HCT116 (cell line): Measurements from ENCODE around the gene MYADM. TPM values are rescaled to one million over a fixed set of nuclear protein-coding genes. Genes with fewer than 3 reads are reported as not detected.

Source experiments
- ATAC-seq: fragments of 200-7000 bp; cut with Tn5 transposase; 2 replicates; pipeline ENCODE4 v1.9.1; 2020; ENCODE audit warnings: mild to moderate bottlenecking, moderate library complexity
- BruUV-seq: library from RNA; stranded (reverse); fragments of 400-500 nt; replicated peaks from 2 replicates; lab custom pipeline; 2021; lab: Mats Ljungman, UMichigan
- CTCF ChIA-PET: fragments of 300-600 bp; sonication (Branson Sonifier 250); formaldehyde crosslinking; loops from one replicate; lab custom pipeline; 2021; ENCODE audit warnings: antibody characterized with exemption; lab: Charles Lee
- POLR2A ChIA-PET: fragments of 300-600, 350-600 bp; sonication (Branson Sonifier 250); formaldehyde crosslinking; loops from one replicate; lab custom pipeline; 2021; ENCODE audit warnings: antibody characterized with exemption; lab: Charles Lee
- RAD21 ChIA-PET, 2 experiments: fragments of 300-600 bp; sonication (Branson Sonifier 250); formaldehyde crosslinking; loops; one replicate each; lab custom pipeline; 2023; ENCODE audit warnings: low total read pairs in 2 of 2; ENCODE audit not compliant: uncharacterized antibody in 2 of 2, unreplicated experiment in 2 of 2, low non-redundant PET in 1 of 2; lab: Charles Lee
- DNase-seq: peaks from one replicate; pipeline ENCODE4 v3.0.0-alpha.2; 2010; ENCODE audit warnings: low read depth, low spot score
- H2AFZ ChIP-seq: fragments of 200-600 bp; shearing (Covaris generic), sonication (generic); 2 replicates; pipeline ENCODE4 v1.6.1; 2017; ENCODE audit warnings: low read depth, mixed run types, mixed read lengths, antibody characterized with exemption, low read length; ENCODE audit not compliant: poor library complexity, severe bottlenecking
- H3K27ac ChIP-seq: 2 replicates; pipeline ENCODE4 v1.5.1; 2012; ENCODE audit warnings: low read depth, low read length
- H3K27me3 ChIP-seq: fragments of 200-600 bp; sonication (generic); 2 replicates; pipeline ENCODE4 v1.6.1; 2016; ENCODE audit warnings: mixed run types, low read length, mixed read lengths; ENCODE audit not compliant: insufficient read depth
- H3K36me3 ChIP-seq, 2 experiments: fragments of 200-500 bp in 1 of 2; fragments of 200-600 bp in 1 of 2; sonication (Bioruptor generic) in 1 of 2; sonication (generic) in 1 of 2; 2 replicates each; pipeline versions ENCODE4 v1.5.1 to v1.6.1; 2014 to 2016; ENCODE audit warnings: low read length in 2 of 2, inconsistent platforms in 1 of 2, mixed read lengths in 1 of 2, mixed run types in 1 of 2; ENCODE audit not compliant: insufficient read depth in 2 of 2, control insufficient read depth in 1 of 2
- H3K4me1 ChIP-seq, 2 experiments: fragments of 200-600 bp in 1 of 2; sonication (generic) in 1 of 2; 2 replicates each; pipeline versions ENCODE4 v1.5.1 to v1.6.1; 2012 to 2017; ENCODE audit warnings: low read length in 2 of 2, inconsistent platforms in 1 of 2, mild to moderate bottlenecking in 1 of 2, mixed read lengths in 1 of 2, mixed run types in 1 of 2, moderate library complexity in 1 of 2; ENCODE audit not compliant: insufficient read depth in 2 of 2, control insufficient read depth in 1 of 2
- H3K4me2 ChIP-seq: fragments of 200-600 bp; sonication (generic); 2 replicates; pipeline ENCODE4 v1.6.1; 2017; ENCODE audit warnings: mixed run types, low read length, mixed read lengths
- H3K4me3 ChIP-seq, 2 experiments: fragments of 200-600 bp in 1 of 2; sonication (generic) in 1 of 2; replicated peaks in 1 of 2; 2 replicates each; pipeline ENCODE4 v1.5.1; 2011 to 2016; ENCODE audit warnings: low read length in 2 of 2, control low read depth in 1 of 2, low read depth in 1 of 2, mild to moderate bottlenecking in 1 of 2, mixed read lengths in 1 of 2, mixed run types in 1 of 2
- H3K79me2 ChIP-seq: fragments of 200-600 bp; sonication (generic); 2 replicates; pipeline ENCODE4 v1.6.1; 2017; ENCODE audit warnings: mild to moderate bottlenecking, mixed run types, low read length, moderate library complexity, mixed read lengths; ENCODE audit not compliant: insufficient read depth
- H3K9ac ChIP-seq: fragments of 200-600 bp; sonication (generic); 2 replicates; pipeline ENCODE4 v1.6.1; 2016; ENCODE audit warnings: low read length, mixed read lengths
- H3K9me2 ChIP-seq: fragments of 200-600 bp; sonication (generic), shearing (Covaris generic); 2 replicates; pipeline ENCODE4 v1.6.1; 2017; ENCODE audit warnings: mixed run types, mild to moderate bottlenecking, moderate library complexity; ENCODE audit not compliant: insufficient read depth
- H3K9me3 ChIP-seq, 2 experiments: fragments of 200-500 bp in 1 of 2; fragments of 200-600 bp in 1 of 2; sonication (Bioruptor generic) in 1 of 2; sonication (generic) in 1 of 2; 2 replicates each; pipeline ENCODE4 v1.6.1; 2014 to 2017; ENCODE audit warnings: low read length in 2 of 2, mixed read lengths in 2 of 2, inconsistent platforms in 1 of 2, low read depth in 1 of 2, mild to moderate bottlenecking in 1 of 2, mixed run types in 1 of 2, moderate library complexity in 1 of 2; ENCODE audit not compliant: control insufficient read depth in 1 of 2, insufficient read depth in 1 of 2
- H4K20me1 ChIP-seq: fragments of 200-600 bp; sonication (generic), shearing (Covaris generic); 2 replicates; pipeline ENCODE4 v1.6.1; 2017; ENCODE audit warnings: mixed run types, mild to moderate bottlenecking, moderate library complexity; ENCODE audit not compliant: insufficient read depth
- CBX3 ChIP-seq: IDR thresholded peaks from 2 replicates; pipeline ENCODE4 v1.6.1; 2012; ENCODE audit warnings: low read depth
- EGR1 ChIP-seq: IDR thresholded peaks from 2 replicates; pipeline ENCODE4 v1.6.1; 2012; ENCODE audit warnings: low read depth
- ELF1 ChIP-seq: IDR thresholded peaks from 2 replicates; pipeline ENCODE4 v1.6.1; 2012; ENCODE audit warnings: low read depth, borderline replicate concordance
- EZH2phosphoT487 ChIP-seq: fragments of 200-600 bp; IDR thresholded peaks from 2 replicates; pipeline ENCODE4 v1.6.1; 2018; ENCODE audit warnings: antibody characterized with exemption, borderline replicate concordance
- JUND ChIP-seq: IDR thresholded peaks from 2 replicates; pipeline ENCODE4 v1.6.1; 2012
- POLR2AphosphoS5 ChIP-seq: IDR thresholded peaks from 2 replicates; pipeline ENCODE4 v1.6.1; 2011; ENCODE audit warnings: mild to moderate bottlenecking, low read depth, low read length, moderate library complexity
- RAD21 ChIP-seq: IDR thresholded peaks from 2 replicates; pipeline ENCODE4 v1.6.1; 2012; ENCODE audit warnings: low read depth, mild to moderate bottlenecking
- SIN3A ChIP-seq: IDR thresholded peaks from 2 replicates; pipeline ENCODE4 v1.6.1; 2012; ENCODE audit warnings: low read depth
- TCF7L2 ChIP-seq: IDR thresholded peaks from 2 replicates; pipeline ENCODE4 v1.7.0; 2011; ENCODE audit warnings: borderline replicate concordance, inconsistent platforms; ENCODE audit not compliant: insufficient read depth, insufficient read length; ENCODE audit errors: extremely low read depth
- ZNF274 ChIP-seq: fragments of 200-500 bp; sonication (Bioruptor generic); IDR thresholded peaks from 2 replicates; pipeline ENCODE4 v1.6.1; 2014; ENCODE audit warnings: mild to moderate bottlenecking, low read depth, low read length, inconsistent platforms
- intact Hi-C: fragments of 100-400 bp; cut with micrococcal nuclease; formaldehyde crosslinking; loops from 2 replicates; pipeline ENCODE4 v1.10.0; 2022
- total RNA-seq: library from RNA; stranded (reverse); gene quantifications from one replicate; pipeline ENCODE4 v1.2.1, GENCODE V29; 2021; ENCODE audit not compliant: unreplicated experiment
- TF ChIP-seq, protein P1 (sequence below), 3 experiments: fragments of 200-600 bp in 1 of 3; sonication (generic) in 1 of 3; IDR thresholded peaks in 2 of 3; conservative IDR thresholded peaks in 1 of 3; 2 replicates each; pipeline ENCODE4 v1.5.1; 2012 to 2017; ENCODE audit warnings: low read depth in 2 of 3, low read length in 2 of 3, antibody characterized with exemption in 1 of 3, borderline replicate concordance in 1 of 3, control low read depth in 1 of 3, mild to moderate bottlenecking in 1 of 3, mixed read lengths in 1 of 3, mixed run types in 1 of 3, moderate library complexity in 1 of 3; ENCODE audit not compliant: insufficient read depth in 1 of 3
- TF ChIP-seq, protein P2 (sequence below): IDR thresholded peaks from 2 replicates; pipeline ENCODE4 v1.6.1; 2012

Gene MYADM
- total RNA-seq, 1 experiment from 2014 or later = 79.6 TPM

DNA sequence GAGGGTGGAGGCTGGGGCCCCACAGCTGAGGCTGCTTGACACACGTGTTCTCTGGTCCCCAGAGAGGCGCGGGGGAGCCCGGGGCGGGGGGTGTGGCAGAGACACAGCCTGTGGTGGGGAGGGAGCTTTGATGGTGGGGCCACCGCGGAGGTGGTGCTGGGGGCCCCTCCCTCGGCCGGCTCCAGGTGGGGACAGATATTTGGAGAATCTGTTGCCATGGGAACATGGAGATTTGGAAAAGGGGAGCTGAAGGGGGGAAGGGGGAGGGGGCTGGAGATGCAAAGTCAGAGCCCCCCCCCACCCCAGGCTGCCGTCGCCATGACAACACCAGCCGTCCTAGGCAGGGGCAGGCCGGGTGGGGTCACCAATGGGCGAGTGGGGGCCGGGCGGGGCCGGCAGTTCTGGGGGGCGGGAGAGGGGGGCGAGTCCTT is 15.6 kb downstream of the MYADM start:
- Histone ChIP-seq H3K9me2 (no peaks in the 10 kb centered on the region), H3K4me2 (peak overlapping the region; percentile 89; the same call in 1 of the 2 replicates), H3K27me3 (no peaks in the 10 kb centered on the region), H3K4me1 (peaks cover 21 to 37% of the 10 kb centered on the region in 2 experiments), H4K20me1 (no peaks in the 10 kb centered on the region), H2AFZ (no peak overlapping the region), H3K9ac (no peak overlapping the region), H3K36me3 (no peaks in the 10 kb centered on the region), H3K27ac (no peak overlapping the region), H3K9me3 (no peaks in the 10 kb centered on the region), H3K79me2 (no peaks in the 10 kb centered on the region), H3K4me3 (no peak overlapping the region)
- TF ChIP-seq RAD21 = no peak
- ChIA-PET RAD21 (interaction anchor here in 1 of 2 experiments (0.6 kb wide), 1 partner anchor 32 kb away, joined by 5 read pairs; no protein-coding TSS in a partner anchor), POLR2A (interaction anchor here (0.9 to 2.8 kb wide), 3 partner anchors 15 to 97 kb away, joined by 3 to 11 read pairs (median 6); partner anchors contain the start of gene MYADM), CTCF (no interaction called here)
- intact Hi-C loops = no loop called here
- DNase-seq = no peak
- no TSS peak for BruUV-seq
- no peak for ATAC-seq

DNA sequence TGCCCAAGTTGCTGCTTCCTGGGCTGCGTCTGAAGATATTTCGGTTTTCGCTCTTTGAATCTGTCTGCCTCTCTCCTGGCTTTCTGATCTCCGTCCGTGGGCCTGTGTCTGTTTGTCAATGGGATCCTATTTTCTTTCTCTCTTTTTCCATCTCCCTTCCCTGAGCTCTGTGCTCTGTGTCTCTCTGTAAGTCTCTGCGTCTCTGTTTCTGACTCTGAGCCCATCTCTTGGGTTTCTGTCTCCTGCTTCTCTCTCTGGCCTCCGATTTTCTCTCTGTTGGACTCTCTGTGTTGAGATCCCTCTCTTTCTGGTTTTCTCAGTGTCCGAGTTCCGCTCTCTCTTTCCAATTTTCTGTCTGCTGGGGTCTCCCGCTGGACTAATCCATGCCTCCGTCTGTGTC is 16.1 kb downstream of the MYADM start:
- no peak overlapping the region for H3K27ac ChIP-seq
- DNase-seq = no peak
- intact Hi-C loops = no loop called here
- H4K20me1 ChIP-seq = no peaks in the 10 kb centered on the region
- CTCF ChIA-PET = no interaction called here
- no peaks in the 10 kb centered on the region for H3K9me3 ChIP-seq
- no peaks in the 10 kb centered on the region for H3K27me3 ChIP-seq
- no peak overlapping the region for H3K9ac ChIP-seq
- ATAC-seq = no peak
- RAD21 ChIA-PET = no interaction called here
- peaks cover 20 to 35% of the 10 kb centered on the region in 2 experiments for H3K4me1 ChIP-seq
- no peak overlapping the region for H3K4me3 ChIP-seq
- no peak overlapping the region for H3K4me2 ChIP-seq
- no TSS peak for BruUV-seq
- H3K9me2 ChIP-seq = no peaks in the 10 kb centered on the region
- TF ChIP-seq JUND = no peak
- no peaks in the 10 kb centered on the region for H3K79me2 ChIP-seq
- H3K36me3 ChIP-seq = no peaks in the 10 kb centered on the region
- no peak overlapping the region for H2AFZ ChIP-seq
- POLR2A ChIA-PET = interaction anchor here (0.9 to 2.8 kb wide), 2 partner anchors 16 to 97 kb away, joined by 3 to 11 read pairs; partner anchors contain the start of gene MYADM

DNA sequence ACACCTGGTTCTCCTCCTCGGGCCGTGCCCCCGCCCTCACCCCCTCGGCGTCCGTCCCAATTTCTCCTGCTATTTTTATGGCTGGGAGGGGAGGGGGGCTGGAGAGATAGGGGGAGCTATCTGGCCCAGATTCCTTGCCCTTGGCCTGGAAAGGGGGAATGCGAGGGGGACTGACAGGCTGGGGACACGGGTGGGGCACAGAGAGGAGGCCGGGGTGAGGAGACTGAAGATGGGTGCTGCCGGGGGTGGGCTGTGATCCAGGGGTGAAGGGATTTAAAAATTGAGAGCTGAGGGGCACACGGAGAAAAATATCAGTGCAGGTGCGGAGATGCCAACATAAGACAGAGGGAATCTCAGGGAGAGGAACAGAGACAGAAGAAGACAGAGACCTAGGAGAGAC is 16.6 kb downstream of the MYADM start:
- BruUV-seq = no TSS peak
- no peak overlapping the region for H3K27ac ChIP-seq
- no peaks in the 10 kb centered on the region for H3K79me2 ChIP-seq
- H3K4me2 ChIP-seq = no peak overlapping the region
- H3K4me1 ChIP-seq = peaks cover 19 to 33% of the 10 kb centered on the region in 2 experiments
- ChIA-PET CTCF (no interaction called here), RAD21 (no interaction called here), POLR2A (interaction anchor here (0.8 to 0.9 kb wide), 2 partner anchors 17 to 96 kb away, joined by 3 read pairs; partner anchors contain the start of gene MYADM)
- H3K9ac ChIP-seq = no peak overlapping the region
- no peaks in the 10 kb centered on the region for H3K36me3 ChIP-seq
- no peaks in the 10 kb centered on the region for H3K9me3 ChIP-seq
- ATAC-seq (no peak), DNase-seq (no peak)
- no peaks in the 10 kb centered on the region for H3K9me2 ChIP-seq
- intact Hi-C loops = no loop called here
- H3K27me3 ChIP-seq = no peaks in the 10 kb centered on the region
- no peak overlapping the region for H2AFZ ChIP-seq
- H4K20me1 ChIP-seq = no peaks in the 10 kb centered on the region
- no peak overlapping the region for H3K4me3 ChIP-seq
- TF ChIP-seq, protein P1, sequence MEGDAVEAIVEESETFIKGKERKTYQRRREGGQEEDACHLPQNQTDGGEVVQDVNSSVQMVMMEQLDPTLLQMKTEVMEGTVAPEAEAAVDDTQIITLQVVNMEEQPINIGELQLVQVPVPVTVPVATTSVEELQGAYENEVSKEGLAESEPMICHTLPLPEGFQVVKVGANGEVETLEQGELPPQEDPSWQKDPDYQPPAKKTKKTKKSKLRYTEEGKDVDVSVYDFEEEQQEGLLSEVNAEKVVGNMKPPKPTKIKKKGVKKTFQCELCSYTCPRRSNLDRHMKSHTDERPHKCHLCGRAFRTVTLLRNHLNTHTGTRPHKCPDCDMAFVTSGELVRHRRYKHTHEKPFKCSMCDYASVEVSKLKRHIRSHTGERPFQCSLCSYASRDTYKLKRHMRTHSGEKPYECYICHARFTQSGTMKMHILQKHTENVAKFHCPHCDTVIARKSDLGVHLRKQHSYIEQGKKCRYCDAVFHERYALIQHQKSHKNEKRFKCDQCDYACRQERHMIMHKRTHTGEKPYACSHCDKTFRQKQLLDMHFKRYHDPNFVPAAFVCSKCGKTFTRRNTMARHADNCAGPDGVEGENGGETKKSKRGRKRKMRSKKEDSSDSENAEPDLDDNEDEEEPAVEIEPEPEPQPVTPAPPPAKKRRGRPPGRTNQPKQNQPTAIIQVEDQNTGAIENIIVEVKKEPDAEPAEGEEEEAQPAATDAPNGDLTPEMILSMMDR (IDR thresholded peaks at IDR 0.05 in 2 of 3, conservative IDR thresholded peaks at IDR 0.05 in 1 of 3; ENCODE audit: borderline replicate concordance in 1 of 3, insufficient read depth in 1 of 3, low read depth in 2 of 3, low read length in 2 of 3) = no peak
- TF ChIP-seq JUND (no peak), SIN3A (no peak), POLR2AphosphoS5 (no peak), EGR1 (no peak), ELF1 (no peak), EZH2phosphoT487 (no peak), ZNF274 (no peak), CBX3 (no peak), RAD21 (no peak), TCF7L2 (no peak)
- TF ChIP-seq, protein P2, sequence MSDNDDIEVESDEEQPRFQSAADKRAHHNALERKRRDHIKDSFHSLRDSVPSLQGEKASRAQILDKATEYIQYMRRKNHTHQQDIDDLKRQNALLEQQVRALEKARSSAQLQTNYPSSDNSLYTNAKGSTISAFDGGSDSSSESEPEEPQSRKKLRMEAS = no peak
